Mammary epithelial cell (primary cell): ENCODE data around the gene ZNF45.

Experiments used
- CTCF ChIP-seq, 2 donors: IDR thresholded peaks in 1 of 2; conservative IDR thresholded peaks in 1 of 2; 2 replicates each; pipeline ENCODE4 v1.5.1; 2011 to 2012; ENCODE audit warnings: inconsistent platforms in 2 of 2, low read length in 2 of 2, mild to moderate bottlenecking in 2 of 2, control low read depth in 1 of 2, low read depth in 1 of 2; ENCODE audit not compliant: insufficient read depth in 1 of 2; ENCODE audit errors: extremely low read depth in 1 of 2
- EZH2 ChIP-seq: IDR thresholded peaks from 2 replicates; pipeline ENCODE4 v1.6.1; 2012; ENCODE audit warnings: low read length, inconsistent platforms, borderline replicate concordance

- TF ChIP-seq CTCF (conservative IDR thresholded peaks at IDR 0.05 in 1 of 2, IDR thresholded peaks at IDR 0.05 in 1 of 2; ENCODE audit: extremely low read depth in 1 of 2, insufficient read depth in 1 of 2, low read depth in 1 of 2, low read length in 2 of 2) (no peak), EZH2 (no peak)
Observed at GRCh38 chr19:43960411-43960810, 25.3 kb upstream of the ZNF45 start.
